DMS153 treated with DMSO at 0.1 percent for 48 hours (cell line): ENCODE results near the gene TOMM6.

ENCODE experiments used
- DNase-seq: peaks from one replicate; lab custom pipeline; 2025; ENCODE audit not compliant: unreplicated experiment; lab: John Stamatoyannopoulos, UW

The TOMM6 gene

GRCh38 chr6:41787219-41787917 is at the start of gene TOMM6:
TSS of gene TOMM6 (plus strand) at chr6:41787694. CDS start at chr6:41787698, 4 bp downstream.
- peak; percentile 79 for DNase-seq

- DNase-seq = no peak
Observed at GRCh38 chr6:41739041-41739440, 48.5 kb upstream of the TOMM6 start.

- DNase-seq = no peak
Observed at GRCh38 chr6:41740366-41741162, 46.9 kb upstream of the TOMM6 start.

DNA sequence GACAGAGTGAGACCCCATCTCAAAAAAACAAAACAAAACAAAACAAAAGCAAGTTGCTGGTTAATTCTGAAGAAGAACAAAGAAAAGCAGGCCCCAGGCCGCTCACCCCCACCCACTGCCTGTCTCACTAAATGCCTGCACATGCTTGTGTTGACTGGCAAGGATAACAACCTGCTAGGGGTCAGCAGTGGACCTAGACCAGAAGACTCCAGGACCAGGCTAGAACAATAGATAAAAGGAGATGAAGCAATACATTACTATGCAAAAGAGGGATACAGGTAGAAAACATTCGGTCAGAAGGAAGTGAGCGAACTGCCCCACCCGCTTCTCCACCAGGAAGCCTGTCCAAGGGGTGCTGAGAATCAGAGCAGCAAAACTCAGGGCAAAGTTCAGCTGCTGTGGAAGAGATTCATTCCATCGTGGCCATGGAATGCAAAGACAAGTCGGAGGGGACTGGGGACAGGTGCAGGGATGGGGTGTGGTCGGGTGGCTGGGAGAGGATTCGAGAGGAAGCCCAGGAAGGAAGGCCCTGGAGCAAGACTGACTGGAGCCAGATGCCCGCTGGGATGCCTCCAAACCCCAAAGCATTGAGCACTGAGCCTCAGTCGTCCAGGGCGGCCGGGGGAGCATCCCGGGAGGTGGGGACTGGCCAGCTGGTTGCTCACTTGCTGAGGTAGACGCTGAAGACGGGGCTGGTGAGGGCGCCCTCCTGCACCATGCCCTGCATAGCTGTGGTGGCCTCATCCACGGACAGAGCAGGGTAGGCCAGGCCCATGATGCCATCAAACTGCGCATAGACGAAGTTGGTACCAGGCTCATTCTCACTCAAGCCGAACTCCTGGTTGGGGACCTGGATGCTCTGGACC is 45.6 kb upstream of the TOMM6 start:
- no peak for DNase-seq

- DNase-seq = no peak
Observed at GRCh38 chr6:41743406-41744235, 43.9 kb upstream of the TOMM6 start.

- DNase-seq = no peak
Observed at GRCh38 chr6:41744236-41744787, 43.2 kb upstream of the TOMM6 start.

DNA sequence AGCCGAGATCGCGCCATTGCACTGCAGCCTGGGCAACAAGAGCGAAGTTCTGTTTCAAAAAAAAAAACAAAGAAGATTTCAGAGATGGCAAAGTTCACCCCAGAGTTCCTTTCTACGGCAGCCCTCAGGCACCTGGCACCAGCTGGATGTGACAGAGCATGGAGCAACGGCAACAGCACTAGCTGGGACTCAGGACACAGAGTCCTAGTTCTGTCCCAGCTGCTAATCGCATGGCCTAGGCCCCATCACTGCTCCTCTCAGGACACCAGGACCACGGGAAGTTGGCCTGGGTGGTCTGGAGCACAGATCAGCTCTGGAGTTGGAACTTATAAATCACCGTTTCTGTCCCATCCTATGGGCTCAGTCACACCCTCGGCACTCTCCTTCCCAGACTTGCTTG is 41.4 kb upstream of the TOMM6 start:
- no peak for DNase-seq

- DNase-seq = no peak
Observed at GRCh38 chr6:41747256-41748101, 40.0 kb upstream of the TOMM6 start, which contains the start of gene PGC. TSS of gene PGC (minus strand) at chr6:41747397. CDS start at chr6:41747334, 63 bp downstream.

GRCh38 chr6:41748102-41748477 is 39.4 kb upstream of the TOMM6 start:
- DNase-seq = no peak

DNA sequence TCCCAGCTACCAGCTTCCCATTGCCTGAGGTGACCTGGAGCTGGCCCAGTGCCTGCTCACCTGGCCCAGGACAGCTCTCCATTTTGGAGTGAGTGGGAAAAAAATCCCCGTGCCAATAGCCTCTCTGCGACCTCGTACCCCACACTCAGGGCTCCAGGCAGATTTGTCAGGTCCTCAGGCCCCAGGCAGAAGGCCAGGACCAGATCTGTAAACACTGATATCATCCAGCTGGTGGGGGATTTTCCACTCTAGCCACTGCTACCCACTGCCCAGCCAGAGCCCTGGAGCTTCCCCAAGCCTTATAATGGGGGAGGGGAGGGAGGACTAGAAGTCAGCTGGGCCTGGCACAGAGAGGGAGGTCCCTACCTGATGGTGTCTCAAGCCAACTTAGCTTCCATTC is 39.0 kb upstream of the TOMM6 start:
- no peak for DNase-seq

DNA sequence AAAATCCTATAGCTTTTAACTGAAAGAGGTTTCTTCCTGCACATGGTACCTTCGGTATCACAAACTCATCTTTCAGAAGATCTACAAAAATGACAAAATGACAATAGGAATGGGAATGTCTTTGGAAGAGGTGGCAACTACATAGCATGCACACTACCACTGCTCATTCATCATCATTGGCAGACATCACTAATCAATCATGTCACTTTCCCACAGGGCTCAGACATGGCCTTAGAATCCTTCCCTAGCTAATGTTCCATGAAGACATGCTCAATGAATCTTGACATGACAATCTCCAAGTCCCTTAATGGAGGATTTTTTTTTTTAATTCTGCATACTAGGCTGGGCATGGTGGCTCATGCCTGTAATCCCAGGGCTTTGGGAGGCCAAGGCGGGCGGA is 37.1 kb upstream of the TOMM6 start:
- no peak for DNase-seq

GRCh38 chr6:41755895-41756294 is 31.6 kb upstream of the TOMM6 start:
- DNase-seq = no peak

DNA sequence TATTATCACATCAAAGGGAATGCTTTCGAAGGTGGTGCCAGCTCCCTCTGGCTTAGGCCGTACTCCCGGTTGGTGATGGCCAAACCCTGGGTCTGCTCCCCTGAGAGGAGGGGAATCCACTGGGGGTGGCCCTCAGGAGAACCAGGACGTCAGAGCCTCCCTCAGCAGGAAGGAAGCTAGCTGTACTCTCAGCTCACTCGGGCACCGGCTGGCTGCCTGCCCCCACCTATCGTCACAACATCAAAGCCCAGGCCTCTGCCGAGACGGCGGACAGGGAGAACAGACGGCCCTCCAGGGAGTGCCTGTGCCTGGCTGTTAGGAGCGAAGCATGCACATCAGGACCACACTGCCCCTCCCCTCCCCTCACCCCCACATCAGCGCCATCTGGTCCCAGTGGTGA is 31.1 kb upstream of the TOMM6 start:
- DNase-seq = no peak

DNA sequence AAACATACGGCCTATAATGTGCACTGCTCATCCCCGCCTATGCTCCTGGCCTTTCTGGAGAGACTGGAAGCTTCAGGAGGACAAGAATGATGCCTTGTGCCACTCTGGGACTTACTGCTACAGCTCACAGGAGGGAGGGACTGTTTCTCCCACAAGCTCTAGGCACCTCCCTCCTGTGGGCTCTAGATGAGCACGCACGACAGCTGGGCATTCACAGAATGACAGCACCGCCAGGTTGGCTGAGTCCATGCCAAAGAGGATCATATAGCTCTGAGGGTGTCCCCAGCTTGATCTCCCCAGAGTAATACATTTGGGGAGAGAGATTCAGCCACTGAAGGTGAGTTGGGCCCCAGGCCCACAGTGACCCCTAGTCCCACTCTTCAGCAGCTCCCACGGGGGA is 30.2 kb upstream of the TOMM6 start:
- DNase-seq = no peak

GRCh38 chr6:41757931-41758640 is 29.4 kb upstream of the TOMM6 start:
- no peak for DNase-seq

GRCh38 chr6:41758641-41759035 is 28.9 kb upstream of the TOMM6 start:
- DNase-seq = no peak

DNA sequence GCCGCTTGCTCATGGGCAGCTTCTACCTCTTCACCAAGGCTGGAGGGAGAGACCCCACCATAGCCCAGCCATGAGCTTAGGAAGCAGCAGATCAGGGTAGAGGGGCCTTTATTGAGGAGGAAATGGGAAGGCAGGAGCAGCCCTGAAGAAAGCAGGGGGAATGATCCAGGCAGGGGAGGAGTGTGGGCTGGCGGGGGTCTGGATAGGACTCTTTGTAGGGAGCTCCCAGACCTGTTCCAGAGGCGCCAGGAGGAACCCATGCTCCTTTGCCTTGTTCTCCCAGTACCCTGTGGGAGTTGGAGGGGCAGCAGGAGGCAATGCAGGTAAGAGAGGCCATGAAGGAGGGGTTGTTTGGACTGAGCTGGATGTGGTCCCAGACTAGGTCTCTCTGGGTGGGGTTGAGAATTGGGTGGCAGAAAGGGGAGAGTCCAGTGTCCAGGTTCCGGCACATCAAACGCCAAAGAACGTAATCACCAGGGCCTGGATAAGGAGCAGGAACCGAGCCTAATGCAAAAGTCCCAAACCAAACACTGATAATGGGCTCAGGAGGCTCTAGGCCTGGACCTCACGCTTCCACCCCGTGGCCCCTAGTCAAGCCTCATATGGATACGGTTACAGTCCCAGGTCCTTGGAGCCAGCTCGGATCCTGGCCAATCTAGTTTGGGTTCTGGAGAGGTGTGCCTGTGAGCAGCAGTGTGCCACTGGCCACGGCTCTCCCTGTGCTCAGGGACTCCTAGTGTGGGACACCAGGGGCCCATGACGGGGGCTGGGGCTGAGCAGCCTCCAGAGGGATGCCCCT is 28.2 kb upstream of the TOMM6 start:
- DNase-seq = no peak
